NCI-H510A (cell line): Measurements from ENCODE around the gene PUS3.

Source experiments
- DNase-seq: peaks from one replicate; lab custom pipeline; 2025; lab: John Stamatoyannopoulos, UW

The PUS3 gene

GRCh38 chr11:125902927-125903710 is at the start of gene PUS3:
PUS3 (minus strand) TSS chr11:125903206; CDS start chr11:125896284, 6,922 bp downstream.
- DNase-seq: peak; percentile 86

DNA sequence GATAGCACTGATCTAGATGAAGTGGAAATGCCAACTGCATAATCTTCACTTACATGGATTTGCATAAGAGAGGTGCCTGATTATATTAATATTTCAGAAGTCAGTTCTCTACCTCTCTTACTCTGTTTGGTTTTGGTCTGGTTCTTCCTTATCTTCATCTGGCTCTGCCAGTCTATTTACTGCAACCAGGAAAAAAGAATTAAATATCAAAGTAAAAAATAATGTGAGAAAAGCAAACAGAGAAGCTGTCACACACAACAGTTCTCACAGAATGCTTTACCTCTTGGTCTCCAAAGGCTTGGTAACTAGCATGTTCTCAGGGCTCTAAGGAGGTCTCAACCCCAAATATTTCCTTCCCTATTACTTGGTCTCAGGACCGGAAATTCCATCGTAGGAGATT is 49.6 kb upstream of the PUS3 start:
- DNase-seq: no peak

DNA sequence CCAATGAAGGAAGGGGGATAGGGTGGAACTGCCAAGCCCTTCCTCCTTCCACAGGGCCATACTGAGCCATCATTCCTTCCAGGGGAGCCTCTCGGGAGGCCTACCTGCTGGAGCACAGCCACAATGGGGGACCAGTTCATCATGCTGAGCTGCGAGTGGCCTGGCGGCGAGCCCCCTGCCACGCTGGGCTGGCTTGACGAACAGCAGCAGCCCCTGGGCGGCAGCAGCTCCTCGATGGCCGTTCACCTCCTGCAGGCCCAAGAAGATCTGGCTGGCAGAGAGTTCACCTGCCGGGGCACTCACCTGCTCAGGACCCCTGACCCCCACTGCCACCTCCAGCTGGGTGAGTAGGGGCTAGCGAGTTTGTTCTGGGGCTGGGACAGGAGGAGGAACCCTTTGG is 48.7 kb upstream of the PUS3 start:
- no peak for DNase-seq

- no peak for DNase-seq
Measured at GRCh38 chr11:125950696-125951651, 48.0 kb upstream of the PUS3 start.

GRCh38 chr11:125950178-125950490 is 47.1 kb upstream of the PUS3 start:
- no peak for DNase-seq

GRCh38 chr11:125949271-125950177 is 46.5 kb upstream of the PUS3 start:
- DNase-seq: no peak

DNA sequence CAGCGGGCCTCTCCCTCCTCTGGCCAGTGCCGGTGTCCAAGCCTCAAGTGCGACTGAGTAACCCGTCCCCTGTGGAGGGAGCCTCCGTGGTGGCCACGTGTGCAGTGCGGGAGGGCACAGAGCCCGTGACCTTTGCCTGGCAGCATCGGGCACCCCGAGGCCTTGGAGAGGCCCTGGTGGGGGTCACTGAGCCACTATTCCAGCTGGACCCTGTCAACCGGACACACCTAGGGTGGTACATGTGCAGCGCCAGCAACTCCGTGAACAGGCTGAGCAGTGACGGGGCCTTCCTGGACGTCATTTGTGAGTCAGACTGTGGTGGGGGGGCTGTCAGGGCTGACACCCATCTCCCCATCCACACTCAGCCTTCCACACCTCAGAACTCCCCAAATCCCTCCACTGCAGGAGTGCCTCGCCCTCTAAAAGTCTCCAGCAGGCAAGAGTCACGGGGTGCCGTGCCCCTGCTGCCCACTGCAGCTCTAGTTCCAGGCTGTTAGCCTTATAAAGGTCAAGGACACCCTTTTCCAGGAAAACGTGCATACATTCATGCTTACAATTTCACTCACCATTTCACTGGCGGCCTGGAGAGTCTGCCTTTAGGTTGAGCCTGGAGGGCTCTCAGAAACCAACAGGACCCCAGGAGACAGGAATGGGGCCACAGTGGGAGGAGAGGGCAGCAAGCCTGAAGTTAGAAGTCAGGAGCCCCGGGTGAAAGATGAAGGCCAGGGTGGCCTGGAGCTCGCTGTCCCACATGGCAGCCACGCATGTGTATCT is 45.5 kb upstream of the PUS3 start:
- no peak for DNase-seq

- no peak for DNase-seq
Measured at GRCh38 chr11:125947419-125948277, 44.6 kb upstream of the PUS3 start.

DNA sequence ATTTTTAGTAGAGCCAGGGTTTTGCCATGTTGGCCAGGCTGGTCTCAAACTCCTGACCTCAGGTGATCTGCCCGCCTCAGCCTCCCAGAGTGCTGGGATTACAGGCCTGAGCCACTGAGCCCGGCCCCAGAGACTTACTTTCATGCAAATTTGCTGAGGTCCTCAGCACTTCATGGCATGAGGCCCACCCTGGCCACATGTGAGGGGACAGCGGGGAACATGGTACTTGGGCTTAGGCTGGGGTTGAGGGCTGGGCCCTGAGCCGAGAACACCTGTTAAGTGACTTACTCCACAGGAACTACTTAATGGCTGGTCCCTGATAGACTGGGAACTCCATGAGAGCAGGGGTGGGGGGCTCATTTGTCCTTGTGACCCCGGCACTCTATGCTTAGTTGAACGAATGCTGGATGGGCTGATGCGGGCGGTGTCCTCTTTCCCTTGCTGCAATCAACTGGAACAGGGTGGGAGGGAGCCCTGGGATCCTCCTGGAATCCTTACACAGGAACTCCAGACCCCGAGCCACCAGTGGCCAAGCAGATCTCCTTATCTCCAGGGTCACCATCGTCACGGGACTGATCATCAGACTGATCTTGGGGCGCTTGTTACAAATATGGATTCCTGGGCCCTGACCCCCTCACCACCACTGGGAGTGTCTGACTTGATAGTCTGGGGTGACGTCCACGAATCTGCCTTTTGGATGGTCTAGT is 43.9 kb upstream of the PUS3 start:
- DNase-seq: no peak

DNA sequence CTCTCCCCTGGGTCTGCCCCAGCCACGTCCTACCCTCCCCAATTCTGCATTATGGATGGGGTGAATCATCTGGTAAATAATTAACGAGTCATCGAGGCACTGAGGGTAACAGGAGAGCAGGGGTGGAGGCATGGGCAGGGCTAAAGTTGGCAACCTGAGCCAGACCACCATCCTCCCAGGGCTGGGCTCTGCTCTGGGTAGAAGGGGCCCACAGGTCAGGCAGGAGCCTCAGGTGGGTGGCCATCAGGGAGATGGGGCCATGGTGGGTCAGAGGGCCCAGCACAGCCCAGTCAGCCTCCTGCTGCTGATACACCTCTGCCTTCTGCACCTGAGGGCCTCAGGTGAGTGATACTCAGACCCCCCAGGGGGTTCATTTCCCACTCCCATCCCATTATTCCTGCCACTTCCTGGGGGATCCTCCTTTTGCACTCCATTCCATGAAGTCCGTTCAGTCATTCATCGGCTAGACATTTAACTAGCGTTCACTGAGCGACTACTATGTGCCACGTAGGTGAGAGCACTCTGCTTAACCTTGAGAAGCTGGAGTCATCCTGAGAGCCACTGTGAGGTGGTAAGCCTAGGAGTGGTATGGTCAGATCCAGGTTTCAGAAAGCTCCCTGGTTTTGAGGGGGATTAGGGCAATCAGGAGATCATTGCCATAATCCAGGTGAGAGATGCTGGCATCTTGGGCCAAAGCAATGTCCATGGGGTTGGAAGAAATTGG is 43.0 kb upstream of the PUS3 start, which contains the start of gene VSIG10L2:
Gene VSIG10L2 (plus strand): TSS at position 248 of the 724 bp plus-strand sequence. CDS start 12 bp downstream, at position 260.
- DNase-seq: no peak

- no peak for DNase-seq
Measured at GRCh38 chr11:125945011-125945796, 42.2 kb upstream of the PUS3 start.

DNA sequence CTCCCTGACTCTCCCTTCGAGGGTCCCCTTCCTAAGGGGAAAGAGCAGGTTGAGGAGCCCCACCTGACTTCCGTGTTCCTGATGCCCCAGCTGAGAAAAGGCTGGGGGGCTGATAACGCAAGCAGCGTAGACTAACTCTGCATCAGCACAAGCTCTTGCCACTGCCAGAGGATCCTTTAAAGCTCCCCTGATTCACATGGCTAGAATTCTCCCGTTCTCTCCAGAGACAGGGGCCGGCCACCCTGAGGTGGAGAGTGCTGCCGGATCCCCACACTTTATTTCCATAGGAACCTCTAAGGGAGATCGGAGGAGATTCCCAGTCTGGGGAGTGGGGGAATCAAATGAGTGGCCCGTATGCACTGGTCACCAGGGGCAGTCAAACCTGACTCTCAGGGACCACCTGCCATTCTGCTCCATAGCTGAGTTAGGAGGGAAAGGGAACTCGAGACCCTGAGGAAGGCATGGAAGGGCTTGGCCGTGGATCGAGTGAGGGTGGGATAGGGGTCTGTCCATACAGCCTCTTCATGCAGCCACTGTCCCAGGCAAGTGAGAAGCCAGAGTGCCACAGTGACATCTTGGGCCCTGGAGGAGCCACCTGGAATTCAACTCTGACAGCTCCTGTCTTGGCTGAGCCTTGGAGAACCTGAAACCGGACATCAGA is 41.5 kb upstream of the PUS3 start:
- no peak for DNase-seq

GRCh38 chr11:125943661-125944349 is 40.8 kb upstream of the PUS3 start:
- no peak for DNase-seq

DNA sequence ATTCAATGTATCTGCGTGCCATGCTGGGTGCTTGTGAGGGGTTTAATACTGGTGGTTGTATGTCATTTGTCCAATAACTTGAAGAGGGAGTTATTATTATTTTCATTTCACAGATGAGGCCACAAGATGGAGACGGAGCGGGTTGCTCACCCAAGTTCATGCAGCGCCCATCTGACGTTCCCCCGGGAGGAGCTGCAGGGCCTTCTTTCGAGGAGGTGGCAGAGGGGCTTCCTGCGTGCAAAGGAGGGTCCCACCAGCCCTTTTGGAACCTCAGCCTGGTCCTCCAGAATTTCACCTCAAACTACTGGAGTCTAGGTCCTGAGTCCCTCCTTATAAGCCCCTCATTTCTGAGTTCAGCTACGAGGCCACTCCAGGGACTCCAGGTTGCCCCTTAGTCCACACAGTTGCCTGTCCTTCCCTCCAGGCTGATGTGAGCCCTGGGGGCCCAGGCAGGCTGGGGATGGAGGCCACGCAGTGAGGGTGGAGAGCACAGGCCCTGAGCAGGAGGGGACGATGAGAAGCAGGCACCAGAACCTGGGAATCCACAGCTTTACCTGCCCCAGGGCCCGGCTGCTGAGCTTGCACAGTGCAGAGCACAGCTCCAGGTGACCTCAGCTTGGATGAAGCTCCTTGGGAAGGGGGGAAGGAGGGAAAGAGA is 39.9 kb upstream of the PUS3 start:
- DNase-seq: no peak

DNA sequence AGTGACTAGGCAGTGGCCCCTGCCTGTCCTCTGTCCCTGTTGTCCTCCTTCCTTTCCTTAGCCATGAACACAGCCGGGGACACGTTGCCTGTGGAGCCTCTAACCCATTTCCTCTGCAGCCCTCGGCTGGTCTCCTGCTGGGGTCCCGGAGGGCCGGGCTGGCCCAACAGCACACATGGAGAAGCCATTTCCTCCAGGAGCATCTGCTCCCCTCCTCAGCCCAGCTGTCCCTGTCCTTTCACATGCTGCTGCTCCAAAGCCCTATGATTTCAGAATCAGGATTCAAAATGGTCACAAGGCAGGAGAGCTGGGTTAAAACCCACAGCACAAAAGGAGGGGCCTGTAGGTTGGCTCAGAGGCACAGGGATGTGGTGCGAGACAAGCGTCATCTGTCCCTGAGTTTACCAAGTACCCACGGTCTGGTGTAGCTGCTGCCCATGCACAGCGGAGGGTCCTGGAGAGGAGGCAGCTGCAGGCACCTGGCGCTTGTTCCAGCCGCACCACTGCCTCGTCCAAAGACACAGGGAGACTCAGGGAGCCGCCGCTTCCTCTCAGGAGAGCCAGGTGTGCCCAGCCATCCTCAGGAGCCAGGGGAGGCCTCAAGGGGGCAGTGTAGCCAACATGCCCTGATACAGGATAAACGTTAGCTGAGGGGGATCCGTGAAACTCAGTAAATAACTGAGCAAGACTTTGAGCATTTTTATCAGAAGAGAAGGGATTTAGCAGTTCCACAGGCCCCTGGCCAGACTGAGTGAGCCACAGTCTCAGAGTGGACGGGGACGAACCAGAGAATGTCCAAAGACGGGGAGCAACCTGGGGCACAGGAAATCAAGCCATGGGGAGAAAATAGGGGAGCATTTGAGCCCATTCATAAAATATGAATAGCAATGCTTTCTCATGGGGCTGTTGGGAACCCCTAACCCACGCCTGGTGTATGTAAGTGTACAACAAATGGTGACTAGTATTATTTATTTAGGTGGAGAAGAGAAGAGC is 38.9 kb upstream of the PUS3 start:
- DNase-seq: peak; percentile 94
